NCI-H510A treated with DMSO at 0.1 percent for 48 hours (cell line): ENCODE results near the gene ZFC3H1.
"Not testable (repeated sequence)": the region's sequence is repeated elsewhere in the genome, so short reads cannot be mapped to it uniquely, and the experiment has no call there.

Experiments used
- DNase-seq: peaks from one replicate; lab custom pipeline; 2025; lab: John Stamatoyannopoulos, UW

ZFC3H1 gene

DNA sequence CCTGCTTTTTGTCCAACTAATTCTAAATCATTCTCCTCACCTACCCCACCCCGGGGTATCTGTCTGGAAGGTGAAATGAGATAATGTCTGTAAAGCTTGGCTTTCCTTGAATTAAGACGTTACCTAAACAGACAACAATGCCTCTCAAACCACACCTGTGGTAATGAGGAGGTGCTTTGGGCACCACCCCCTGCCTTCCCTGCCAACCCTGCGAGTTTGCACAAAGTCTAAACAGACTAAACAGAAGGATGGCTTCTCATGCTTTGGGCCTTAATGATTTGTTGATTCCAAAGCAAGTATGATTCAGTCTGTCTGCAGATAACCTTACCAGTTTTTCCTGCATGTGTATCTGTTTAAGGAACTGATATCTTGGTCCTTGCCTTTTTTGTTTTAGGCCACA, 82.4 kb downstream of the ZFC3H1 start:
- no peak for DNase-seq

DNA sequence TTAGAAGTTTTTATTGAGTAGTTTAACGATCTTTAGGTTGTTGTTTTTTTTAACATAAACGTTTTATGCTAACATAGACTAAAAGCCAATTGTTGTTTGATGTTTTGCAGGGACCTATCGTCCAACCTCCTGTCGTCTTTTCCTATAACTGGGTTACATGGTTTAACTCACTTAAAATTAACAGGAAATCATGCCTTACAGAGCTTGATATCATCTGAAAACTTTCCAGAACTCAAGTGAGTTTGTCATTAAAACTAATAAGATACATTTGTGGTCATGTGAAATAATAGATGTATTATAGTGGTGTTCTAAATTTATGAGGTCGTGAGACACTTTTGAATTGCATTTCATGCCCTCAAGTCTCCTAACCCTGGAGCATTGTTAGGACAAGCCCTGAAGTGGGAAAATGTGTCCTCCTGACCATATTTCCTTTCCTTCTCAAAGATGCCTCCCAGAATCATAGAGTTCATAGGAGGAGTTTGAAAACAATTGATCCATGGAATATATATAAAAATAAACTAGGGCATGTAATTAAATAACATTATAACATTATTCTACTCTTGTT, 84.9 kb downstream of the ZFC3H1 start:
- no peak for DNase-seq

DNA sequence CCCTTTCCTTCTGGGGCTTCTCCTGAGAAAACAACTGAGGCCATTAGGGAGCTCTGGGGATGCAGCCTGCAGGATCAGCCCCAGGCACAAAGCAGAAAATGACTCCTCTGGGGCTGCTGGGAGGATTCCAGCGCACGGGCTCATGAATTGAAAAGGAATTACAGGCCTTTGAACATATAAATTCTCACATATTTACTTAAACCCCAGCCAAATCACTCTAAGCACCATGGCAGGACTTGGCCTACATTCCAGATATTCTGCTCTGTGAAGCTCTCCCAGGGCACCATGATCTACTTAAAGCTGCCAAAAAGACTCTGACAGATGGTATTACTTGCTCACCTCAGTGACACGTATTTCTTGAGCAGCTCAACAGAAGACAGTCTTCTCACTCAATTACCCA, 87.2 kb downstream of the ZFC3H1 start:
- no peak for DNase-seq

DNA sequence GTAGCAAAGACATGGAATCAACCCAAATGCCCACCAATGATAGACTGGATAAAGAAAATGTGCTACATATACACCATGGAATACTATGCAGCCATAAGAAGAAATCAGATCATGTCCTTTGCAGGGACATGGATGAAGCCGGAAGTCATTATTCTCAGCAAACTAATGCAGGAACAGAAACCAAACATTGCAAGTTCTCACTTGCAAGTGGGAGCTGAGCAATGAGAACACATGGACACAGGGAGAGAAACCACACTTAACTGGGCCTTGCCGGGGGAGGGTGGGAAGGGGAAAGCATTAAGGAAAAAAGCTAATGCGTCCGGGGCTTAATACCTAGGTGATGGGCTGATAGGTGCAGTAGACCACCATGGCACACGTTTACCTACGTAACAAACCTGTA, 93.8 kb downstream of the ZFC3H1 start:
- DNase-seq: not testable (repeated sequence)

DNA sequence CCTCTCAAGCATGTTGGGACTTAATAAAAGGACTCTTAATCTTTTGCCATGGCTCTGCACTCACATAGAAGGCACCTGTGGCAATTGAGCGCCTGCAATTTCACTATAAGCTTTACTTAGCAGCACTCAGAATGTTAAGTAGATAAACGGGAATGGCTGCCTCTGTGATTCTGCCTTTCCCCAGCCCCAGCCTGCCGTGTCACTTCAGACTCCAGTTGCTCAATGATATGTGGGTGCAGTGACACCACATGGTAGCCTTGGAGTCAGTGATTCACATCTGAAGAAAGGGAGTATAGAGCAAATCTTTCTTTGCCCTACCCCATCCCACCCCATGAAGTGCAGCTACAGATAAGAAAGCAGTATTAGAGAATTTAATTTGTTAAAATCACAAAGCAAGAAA, 96.1 kb downstream of the ZFC3H1 start:
- peak; percentile 29 for DNase-seq

DNA sequence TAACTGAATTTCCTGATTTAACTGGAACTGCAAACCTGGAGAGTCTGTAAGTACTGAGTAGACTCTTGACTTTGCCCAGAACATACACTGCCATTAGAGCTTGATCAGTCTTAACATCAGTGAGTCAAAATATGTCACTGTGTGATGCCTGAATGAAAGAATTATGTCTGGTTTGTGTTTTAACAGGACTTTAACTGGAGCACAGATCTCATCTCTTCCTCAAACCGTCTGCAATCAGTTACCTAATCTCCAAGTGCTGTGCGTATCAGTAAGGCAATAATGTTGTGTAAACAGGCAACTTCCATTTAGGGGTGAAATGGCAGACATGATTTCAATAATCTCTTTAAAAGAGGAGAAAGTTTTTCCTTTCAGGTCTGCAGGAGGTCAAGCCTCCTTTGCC, 97.0 kb downstream of the ZFC3H1 start:
- no peak for DNase-seq

DNA sequence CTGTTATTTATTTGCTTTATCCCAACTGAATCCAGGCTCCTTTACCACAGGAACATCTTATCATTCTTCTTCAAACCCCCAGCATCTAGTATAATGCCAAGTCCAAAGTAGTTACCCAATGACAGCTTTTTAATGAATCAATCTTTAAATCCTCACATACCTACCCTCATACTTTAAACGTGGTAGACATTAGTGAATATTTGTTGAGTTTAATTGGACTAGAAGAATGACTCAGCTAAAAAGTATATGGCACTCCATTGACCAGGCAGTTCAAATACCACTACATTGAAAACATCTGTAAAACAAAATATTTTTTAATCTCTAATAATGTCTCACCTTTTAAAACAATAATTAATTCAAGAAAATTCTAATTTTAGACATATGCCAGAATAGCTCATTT, 98.1 kb downstream of the ZFC3H1 start:
- DNase-seq: no peak

DNA sequence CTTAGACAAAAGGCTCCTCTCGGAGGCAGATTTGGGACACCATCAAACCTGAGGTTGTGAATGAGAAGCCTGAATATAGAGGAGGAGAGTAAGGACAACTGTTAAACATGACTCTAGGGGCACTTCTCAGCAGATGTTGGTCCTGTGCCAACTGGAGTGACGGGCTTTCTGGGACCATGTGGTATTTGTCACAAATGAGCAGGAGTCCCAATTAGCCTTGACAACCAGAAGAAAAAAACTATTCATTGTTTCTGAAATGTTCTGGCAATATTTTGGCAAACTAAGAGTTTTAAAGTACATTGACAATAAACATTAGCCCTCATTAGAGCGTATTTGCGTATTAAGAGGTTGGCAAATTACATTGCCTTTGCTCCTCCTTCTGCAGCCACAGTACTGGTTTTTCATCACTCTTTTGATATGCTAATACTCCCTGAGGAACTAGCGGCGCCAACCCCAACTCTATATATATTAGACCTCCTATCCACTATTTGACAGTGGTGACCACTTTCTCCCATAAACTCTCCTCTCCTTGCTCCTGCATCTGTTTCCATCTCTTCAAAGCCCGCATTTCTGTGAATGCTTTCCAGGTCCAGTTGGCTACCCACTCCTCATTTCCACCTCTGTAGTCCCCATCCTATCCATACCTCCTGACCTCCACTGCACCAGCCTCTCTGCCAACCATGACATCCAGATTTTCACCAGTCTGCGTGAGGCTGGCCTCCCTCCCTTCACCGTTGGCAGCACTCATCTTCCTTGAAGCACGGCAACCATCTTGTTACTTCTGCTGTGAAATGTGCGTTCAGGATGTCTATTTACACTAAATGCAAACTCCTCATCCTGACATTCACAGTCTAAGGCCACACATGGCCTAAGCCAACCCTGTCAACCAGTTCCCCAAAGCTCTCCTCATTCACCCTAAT, 100.7 kb downstream of the ZFC3H1 start:
- no peak for DNase-seq
